PFSK-1 (cell line): Measurements from ENCODE around the gene GBA3.

Source experiments
- FOXP2 ChIP-seq: optimal IDR thresholded peaks from 2 replicates; pipeline ENCODE3; 2011; ENCODE audit warnings: borderline replicate concordance, control low read depth, inconsistent platforms; ENCODE audit not compliant: insufficient read depth; ENCODE audit errors: extremely low read length, extremely low read depth
- POLR2AphosphoS5 ChIP-seq: IDR thresholded peaks from 2 replicates; pipeline ENCODE4 v1.6.1; 2012; ENCODE audit warnings: low read depth, mild to moderate bottlenecking, control low read depth, low read length, moderate library complexity
- SIN3A ChIP-seq: IDR thresholded peaks from 2 replicates; pipeline ENCODE4 v1.6.1; 2012; ENCODE audit warnings: mild to moderate bottlenecking, low read length, moderate library complexity, borderline replicate concordance; ENCODE audit not compliant: insufficient read depth
- TAF1 ChIP-seq: IDR thresholded peaks from 2 replicates; pipeline ENCODE4 v1.6.1; 2012; ENCODE audit warnings: low read length, control low read depth, borderline replicate concordance; ENCODE audit not compliant: insufficient read depth
- TF ChIP-seq, protein P1 (sequence below), 2 experiments: IDR thresholded peaks; 2 replicates each; pipeline versions ENCODE4 v1.6.1 to v1.8.0; 2011 to 2012; ENCODE audit warnings: low read depth in 2 of 2, low read length in 2 of 2, control low read depth in 1 of 2, inconsistent platforms in 1 of 2, mild to moderate bottlenecking in 1 of 2, moderate library complexity in 1 of 2; ENCODE audit not compliant: insufficient read depth in 1 of 2

GBA3 gene

GRCh38 chr4:22790631-22791030 is 97.9 kb downstream of the GBA3 start:
- TF ChIP-seq SIN3A (no peak), TAF1 (no peak), FOXP2 (no peak), POLR2AphosphoS5 (no peak)
- TF ChIP-seq, protein P1, sequence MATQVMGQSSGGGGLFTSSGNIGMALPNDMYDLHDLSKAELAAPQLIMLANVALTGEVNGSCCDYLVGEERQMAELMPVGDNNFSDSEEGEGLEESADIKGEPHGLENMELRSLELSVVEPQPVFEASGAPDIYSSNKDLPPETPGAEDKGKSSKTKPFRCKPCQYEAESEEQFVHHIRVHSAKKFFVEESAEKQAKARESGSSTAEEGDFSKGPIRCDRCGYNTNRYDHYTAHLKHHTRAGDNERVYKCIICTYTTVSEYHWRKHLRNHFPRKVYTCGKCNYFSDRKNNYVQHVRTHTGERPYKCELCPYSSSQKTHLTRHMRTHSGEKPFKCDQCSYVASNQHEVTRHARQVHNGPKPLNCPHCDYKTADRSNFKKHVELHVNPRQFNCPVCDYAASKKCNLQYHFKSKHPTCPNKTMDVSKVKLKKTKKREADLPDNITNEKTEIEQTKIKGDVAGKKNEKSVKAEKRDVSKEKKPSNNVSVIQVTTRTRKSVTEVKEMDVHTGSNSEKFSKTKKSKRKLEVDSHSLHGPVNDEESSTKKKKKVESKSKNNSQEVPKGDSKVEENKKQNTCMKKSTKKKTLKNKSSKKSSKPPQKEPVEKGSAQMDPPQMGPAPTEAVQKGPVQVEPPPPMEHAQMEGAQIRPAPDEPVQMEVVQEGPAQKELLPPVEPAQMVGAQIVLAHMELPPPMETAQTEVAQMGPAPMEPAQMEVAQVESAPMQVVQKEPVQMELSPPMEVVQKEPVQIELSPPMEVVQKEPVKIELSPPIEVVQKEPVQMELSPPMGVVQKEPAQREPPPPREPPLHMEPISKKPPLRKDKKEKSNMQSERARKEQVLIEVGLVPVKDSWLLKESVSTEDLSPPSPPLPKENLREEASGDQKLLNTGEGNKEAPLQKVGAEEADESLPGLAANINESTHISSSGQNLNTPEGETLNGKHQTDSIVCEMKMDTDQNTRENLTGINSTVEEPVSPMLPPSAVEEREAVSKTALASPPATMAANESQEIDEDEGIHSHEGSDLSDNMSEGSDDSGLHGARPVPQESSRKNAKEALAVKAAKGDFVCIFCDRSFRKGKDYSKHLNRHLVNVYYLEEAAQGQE (IDR thresholded peaks at IDR 0.05; ENCODE audit: insufficient read depth in 1 of 2, low read depth in 2 of 2, low read length in 2 of 2), result no peak

- TF ChIP-seq TAF1 (no peak), POLR2AphosphoS5 (no peak), FOXP2 (no peak), SIN3A (no peak)
- TF ChIP-seq, protein P1 (IDR thresholded peaks at IDR 0.05; ENCODE audit: insufficient read depth in 1 of 2, low read depth in 2 of 2, low read length in 2 of 2), result no peak
Measured at GRCh38 chr4:22794732-22795131, 102.0 kb downstream of the GBA3 start.

- TF ChIP-seq FOXP2 (no peak), TAF1 (no peak), POLR2AphosphoS5 (no peak), SIN3A (no peak)
- TF ChIP-seq, protein P1 (IDR thresholded peaks at IDR 0.05; ENCODE audit: insufficient read depth in 1 of 2, low read depth in 2 of 2, low read length in 2 of 2), result no peak
Measured at GRCh38 chr4:22801391-22801790, 108.7 kb downstream of the GBA3 start.

GRCh38 chr4:22802876-22803275 is 110.1 kb downstream of the GBA3 start:
- no peak for TF ChIP-seq SIN3A

DNA sequence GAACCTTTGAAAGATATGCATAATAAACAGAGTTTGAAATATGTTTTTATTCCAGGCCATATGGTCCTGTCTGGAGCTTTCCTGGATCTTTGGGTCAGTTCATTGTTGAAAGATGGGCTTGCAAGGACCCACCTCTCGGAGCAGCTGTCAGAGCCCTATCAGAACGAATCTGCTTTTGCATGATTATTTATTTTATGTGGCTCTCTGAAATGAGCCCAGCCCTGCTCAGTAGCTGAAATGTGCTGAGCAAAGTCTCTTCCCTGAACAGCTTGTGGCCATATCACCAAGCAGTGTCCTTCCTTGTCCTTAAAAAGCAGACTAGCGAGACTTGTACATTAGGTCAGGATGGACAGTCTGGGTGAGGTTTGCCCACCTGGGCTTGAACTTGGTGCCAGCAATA is 110.8 kb downstream of the GBA3 start:
- TF ChIP-seq TAF1 (no peak), FOXP2 (no peak), SIN3A (no peak), POLR2AphosphoS5 (no peak)
- TF ChIP-seq, protein P1 (IDR thresholded peaks at IDR 0.05; ENCODE audit: insufficient read depth in 1 of 2, low read depth in 2 of 2, low read length in 2 of 2), result no peak
